ENCODE data around the gene SBDS.

DNA sequence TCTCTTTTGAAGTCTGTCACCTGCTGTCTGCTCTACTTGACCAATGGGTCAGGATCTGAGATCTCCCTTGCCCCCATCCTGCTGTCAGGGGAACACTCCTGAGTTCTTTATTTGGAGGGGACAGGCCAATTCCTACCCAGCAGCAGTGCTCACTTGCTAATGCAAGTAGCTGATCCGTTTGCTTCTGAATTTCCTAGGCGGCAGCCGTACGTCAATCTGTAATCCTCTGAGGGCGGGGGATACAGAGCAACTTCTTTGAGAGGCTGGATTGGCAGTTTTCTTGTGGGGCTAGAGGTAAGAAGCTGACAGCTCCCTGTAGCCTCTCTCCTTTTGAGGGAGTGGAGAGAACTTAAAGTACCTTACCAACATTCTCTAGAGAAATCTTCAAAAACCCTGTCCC, 37.9 kb upstream of the SBDS start:
- TF ChIP-seq GATA3 (IDR thresholded peaks at IDR 0.05; ENCODE audit: low read depth, low read length) (no peak), GATA2 (IDR thresholded peaks at IDR 0.05; ENCODE audit: low read depth, low read length) (no peak)
